GM18870 (cell line): ENCODE results near the gene NUBPL.

ENCODE experiments used
- ATAC-seq: cut with Tn5 transposase; IDR thresholded peaks from one replicate; pipeline ENCODE4 v1.9.1; 2021; ENCODE audit warnings: moderate library complexity; ENCODE audit not compliant: unreplicated experiment

Gene NUBPL

GRCh38 chr14:31909977-31910376 is 348.8 kb downstream of the NUBPL start:
- no peak for ATAC-seq
